Femur (tissue), 1 donor: Measurements from ENCODE around the gene IFFO2.

ENCODE experiments used
- DNase-seq: peaks from one replicate; pipeline ENCODE4 v3.0.0-alpha.2; 2017

The IFFO2 gene

DNA sequence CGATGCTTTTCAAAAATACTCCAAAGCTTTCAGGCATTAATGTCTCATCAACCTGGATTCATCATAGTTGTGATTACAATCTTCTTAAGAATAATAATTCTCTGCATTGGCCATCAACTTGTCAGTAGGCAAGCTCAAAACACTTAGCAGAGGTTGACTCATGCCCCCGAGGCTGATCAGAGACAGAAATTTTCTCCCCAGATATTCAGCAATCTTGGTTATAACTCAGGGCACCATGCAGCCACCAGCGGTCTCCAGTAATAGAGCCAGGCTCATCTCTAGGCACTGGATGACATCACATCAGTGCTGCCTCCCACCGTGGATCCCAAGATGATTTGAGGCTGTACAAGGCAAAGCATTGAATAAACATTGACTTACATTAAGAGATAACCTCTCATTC lies 14.3 kb upstream of the IFFO2 start:
- DNase-seq = no peak

DNA sequence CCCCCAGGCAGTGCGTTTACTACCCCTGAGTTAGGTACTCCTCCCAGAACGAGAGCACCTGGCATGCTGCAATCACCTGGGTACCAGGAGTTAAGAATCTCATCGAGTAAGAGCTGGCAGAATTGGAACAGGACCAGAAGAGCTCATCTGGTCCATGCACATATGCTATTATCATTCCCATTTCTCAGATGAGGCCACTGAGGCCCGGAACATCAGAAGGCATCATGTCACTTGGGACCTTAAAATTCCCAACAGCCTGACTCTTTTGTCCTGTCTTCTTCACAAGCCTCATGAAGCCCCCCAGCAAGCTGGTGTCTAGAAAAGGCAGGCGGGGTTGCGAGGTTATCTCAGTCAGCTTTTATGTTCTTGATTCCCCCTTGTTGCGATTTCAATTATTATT lies 13.9 kb upstream of the IFFO2 start:
- no peak for DNase-seq

DNA sequence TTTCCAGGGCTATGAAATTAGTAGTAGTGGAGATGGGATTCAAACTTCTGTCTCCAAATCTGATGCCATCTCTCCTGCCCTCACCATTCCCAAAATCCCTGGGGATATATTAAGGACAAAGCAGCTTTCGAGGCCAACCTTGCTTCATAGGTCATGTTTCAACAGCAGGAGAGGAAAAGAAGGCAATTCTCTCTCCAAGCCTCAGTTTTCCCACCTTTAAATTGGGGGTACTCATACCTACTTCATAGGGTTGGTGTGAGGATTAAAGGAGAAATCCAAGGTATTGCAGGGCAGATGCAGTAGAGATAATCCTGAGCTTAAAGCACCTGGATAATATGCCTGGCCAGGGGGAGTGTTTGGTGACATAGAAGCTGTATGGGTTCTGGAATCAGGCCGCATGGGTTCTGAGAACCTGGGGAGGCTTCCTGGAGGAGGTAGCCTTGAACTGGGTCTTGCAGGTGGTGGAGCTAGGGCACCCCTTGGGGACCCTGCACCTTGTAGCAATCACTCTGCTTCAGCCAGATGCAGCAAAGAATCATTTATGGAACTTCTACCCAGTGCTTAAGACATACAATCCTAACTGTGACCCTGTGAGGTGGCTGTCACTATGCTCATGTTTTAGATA lies 10.7 kb upstream of the IFFO2 start:
- DNase-seq = no peak

DNA sequence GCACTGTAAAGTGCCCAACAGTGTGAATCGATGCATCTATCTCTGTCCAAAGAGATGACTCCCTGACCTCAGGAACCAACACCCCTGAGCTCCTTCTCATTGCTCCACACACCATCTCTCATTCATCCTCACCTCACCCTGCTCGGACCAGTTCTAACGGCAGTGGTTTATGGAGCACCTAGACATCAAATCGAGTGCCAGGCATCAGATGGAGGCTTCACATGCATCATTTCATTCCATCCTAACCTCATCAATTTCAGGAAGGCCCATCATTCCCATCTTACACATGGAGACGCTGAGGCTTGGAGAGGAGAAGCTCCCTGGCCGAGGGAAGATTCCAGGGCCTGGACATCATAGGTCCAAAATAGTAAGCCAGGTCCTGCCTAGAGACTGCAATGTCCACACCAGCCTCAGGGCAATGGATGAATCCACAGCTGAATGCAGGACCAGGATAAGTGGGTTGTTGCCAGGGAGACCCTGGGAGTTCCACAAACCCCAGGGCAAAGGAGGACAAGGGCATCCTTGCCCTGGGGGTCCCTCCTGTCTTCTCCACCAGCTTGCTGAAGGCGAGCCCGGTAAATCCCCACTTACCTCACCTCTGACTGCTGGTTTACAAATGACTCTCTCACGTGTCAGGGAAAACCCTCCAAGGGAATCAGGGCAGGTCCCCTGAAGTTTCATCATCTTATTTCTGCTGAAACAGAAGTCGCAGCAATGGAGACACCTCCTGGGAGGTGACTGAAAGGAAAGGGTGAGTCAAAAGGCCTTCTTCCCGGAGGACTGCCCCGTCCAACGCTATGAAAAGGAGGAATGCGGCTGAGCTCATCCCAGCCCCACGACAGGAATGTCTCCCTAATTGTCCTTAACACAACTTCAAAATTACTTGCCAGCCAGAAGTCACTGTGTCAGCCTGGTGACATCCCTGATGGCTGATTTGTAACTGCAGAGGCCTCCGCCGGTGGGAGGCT lies 9.0 kb upstream of the IFFO2 start:
- DNase-seq = no peak

DNA sequence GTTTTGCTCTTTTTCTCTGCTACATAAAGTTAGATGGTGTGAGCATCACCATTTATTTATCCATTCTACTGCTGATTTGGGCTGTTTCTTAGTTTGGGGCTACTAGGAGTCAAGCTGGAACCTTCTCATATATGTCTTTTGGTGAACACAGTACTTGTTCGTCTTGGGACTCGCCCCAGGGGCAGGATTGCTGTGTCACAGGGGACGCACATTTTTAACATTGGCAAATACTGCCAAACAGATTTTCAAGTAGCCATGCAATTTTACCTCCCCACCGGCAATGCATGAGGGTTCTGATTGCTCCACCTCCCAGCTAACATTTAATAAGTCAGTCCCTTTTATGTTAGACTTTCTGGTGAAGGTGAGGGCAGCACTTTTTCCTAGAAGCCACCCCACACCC lies 7.5 kb upstream of the IFFO2 start:
- DNase-seq = no peak

DNA sequence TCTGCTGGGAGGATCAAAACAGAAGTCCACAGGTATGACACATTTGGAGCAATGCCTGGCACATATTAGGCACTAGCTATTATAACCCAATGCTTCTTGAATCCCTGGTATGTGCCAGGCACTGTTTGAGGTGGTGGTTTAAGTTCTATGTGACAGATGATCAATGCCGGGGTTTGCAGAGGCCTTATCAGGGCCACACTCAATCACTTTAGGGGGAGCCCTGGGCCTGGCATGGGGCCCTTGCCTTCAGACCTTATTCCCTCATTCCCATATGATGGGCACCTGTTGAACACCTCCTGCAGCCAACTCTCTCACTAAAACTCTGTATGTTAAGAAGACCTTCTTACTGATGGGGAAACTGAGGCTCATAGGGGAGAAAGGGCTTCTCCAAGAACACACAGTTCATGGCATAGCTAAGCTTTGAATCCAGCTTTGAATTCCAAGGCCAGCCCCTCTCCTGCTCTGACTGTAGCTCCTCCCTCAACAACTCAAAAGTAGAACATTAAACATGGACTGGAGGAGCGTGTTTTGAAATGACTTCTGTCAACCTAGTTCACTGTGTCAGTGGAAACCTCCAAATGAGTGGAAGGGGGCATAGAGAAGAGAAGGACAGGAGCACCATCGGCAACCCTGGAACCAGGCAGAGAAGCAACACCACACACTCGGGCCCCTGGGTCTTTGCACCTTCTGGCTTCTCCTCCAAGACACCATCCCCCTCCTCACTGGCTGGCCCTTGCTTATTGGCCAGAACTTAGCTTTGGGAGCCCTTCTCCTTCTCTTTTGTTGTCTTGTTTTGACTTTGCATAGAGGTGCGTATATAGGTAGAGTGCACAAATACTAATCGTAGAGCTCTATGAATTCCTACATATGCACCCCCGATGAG lies 6.6 kb upstream of the IFFO2 start:
- DNase-seq = no peak

DNA sequence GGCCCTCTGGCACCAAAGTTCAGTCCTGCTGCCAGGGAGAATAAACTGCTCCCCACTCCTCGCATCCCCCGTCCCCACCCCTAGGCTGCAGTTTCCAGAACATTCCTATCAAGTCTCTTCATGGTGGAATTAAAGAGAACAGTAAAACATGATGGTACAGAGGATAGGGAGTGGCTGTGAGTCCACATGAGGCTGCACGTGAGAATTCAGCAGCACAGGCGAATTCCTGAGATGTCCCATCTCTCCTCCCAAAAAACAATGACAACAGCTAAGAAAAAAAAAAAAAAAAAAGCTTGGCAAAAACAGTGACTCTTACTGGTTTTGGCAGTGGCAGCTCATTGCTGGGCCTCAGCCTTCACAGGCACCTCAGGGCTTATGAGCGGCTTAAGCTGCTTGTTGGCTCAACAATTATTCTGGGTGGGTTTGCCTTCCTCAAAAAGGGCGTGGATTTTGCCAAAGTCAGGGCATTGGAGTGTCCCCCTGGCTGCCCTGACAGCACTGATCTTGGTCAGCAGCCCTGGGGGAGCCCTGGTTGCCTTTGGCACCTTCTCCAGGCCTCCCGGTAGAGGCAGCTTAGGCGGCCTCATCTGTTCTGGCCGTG lies 5.7 kb upstream of the IFFO2 start:
- peak; percentile 46 for DNase-seq

DNA sequence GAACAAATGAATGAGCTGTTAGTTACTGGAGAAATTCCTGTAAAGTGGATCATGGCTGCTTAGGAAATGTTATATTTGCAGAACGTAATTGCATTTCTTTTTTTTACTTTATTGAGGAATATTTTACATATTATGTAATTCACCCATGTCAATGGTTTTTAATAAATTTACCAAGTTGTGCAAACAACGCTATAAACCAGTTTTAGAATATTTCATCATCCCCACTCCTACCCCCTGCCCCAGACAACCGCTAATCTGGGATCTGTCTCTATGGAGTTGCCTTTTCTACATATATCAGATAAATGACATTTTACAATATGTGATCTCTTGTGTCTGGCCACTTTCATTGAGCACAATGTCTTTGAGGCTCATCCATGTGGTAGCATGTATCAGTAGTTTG lies 4.3 kb upstream of the IFFO2 start:
- no peak for DNase-seq

DNA sequence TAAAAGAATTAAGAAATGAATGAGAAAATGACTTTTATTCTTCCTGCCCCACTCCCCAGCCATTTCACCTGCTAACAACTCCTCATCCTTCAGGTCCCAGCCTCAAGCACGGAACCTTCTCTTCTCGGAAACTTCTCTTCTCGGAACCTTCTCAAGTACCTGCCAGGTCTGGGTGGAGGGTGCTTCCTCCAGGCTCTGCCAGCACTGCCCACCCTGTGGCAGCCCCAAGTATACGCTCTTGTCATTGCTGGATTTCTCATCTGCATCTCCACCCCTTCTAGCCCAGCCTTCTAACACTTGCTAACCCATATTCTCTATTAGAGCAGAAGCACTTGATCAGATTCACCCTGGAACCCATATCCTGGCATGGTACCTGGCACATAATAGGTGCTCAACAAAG lies 3.9 kb upstream of the IFFO2 start:
- DNase-seq = no peak

DNA sequence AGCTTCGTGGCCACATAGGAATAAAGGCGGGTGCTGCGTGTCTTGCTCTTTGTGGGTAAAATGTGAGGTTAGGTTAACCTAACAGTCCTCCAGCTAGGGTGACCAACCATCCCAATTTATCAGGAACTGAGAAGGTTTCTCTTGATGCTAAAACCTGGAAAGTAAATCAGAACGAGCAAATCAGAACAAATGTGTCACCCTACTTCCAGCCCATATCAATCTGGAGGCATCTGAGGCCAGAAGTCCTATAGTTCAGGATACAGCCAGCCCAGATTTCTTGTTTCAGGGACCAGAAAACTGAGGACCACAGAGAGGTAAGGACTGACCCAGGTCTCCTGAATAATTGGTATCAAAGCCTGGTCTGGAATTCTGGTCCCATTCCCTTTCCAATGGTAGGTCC lies 3.1 kb upstream of the IFFO2 start:
- DNase-seq = no peak

DNA sequence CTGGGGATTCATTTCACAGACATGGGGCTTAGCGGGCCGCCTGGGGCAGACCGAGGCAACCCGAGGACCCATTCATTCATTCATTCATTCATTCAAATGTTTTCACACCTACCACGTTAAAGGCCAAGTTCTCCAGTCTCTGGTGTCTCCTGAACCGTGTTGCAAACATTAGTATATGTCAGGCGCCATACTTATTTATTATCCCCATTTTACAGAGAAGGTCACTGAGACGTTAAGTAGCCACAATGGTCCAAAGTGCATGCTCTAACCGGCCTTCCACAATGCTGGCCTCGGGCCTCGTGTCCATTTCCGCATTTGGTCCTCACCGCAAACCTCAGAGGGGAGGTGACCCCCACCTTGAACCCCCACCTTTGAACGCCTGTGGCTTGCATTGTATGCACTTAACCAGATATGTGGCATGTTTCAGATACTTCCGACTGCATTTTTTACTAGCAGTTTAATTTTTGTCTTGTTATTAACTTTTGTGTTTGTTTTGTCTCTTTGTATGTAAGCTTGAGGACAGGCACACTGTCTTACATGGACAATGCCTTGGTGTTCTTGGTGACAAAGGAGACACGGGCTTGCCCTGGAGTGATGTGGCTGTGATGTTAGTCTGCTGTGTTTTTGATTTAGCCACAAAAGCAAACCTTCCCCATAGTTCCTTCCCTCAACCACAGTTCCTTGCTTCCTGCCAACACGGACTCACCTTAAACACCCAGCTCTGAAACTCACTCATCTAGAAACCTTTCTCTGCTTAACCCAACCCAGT lies 1.2 kb upstream of the IFFO2 start:
- DNase-seq = no peak

DNA sequence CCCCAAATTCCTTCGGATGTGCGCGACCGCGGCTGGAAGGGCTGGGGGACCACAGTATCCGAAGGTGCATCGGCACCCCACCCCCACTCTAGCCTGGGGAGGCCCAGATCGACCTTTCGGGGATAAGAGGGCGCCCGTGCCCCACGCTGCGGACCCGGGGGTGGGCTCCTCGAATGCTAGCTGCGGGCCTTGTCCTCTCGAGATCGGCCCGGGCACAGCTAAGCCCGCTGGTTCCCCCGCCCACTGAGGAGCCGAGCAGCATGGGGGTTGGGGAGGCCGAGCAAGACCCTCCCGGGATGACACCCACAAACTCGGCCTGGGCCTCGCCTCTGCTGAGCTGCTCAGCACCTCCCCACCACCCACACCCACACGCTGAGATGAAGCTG lies 653 bp upstream of the IFFO2 start:
- DNase-seq = peak; percentile 45

DNA sequence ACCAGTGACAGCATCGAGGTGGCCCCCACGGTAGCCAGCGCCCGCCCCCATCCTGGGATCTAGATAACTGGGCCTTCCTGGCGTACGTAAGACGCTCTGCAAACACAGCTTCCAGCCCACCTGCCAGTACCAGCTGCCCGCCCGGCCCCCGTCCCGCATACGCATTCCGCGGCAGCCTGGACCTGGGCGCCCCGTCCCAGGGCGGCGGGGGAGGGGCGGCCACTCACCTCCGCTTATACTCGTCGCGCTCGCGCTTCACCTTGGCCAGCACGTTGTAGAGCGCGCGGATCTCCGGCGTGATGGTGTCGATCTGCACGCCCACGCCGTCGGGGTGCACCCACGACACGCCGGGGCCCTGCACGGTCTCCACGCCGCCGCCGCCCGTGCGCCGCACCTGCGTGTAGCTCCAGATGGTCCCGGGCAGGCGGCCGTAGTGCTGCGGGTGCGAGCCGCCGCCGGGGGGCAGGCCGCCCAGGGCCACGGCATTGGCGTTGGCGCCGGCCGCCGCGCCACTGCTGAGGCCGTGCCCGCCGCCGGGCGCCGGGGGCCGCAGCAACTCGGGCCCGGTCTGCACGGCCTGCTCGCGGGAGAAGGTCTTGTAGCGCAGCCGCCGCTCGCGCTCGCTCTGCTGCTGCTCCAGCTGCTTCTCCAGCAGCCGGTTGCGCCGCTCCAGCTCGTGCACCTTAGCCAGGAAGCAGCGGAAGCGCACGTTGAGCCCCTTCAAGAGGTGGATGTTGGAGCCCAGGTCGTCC lies 859 bp downstream of the IFFO2 start:
- DNase-seq = peak; percentile 44

DNA sequence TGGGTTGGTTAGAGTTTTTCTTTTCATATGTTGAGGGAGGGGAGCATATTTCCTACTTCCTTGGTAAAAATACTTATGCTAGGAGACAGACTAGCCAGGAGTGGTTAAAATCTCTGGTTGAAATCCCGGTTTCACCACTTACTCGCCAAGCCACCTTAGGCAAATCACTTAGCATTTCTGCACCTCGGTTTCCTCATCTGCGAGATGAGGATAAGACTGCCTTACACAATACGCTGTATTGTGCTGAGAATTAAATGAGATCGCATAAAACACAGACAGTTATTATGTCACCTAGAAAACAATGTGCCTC lies 1.4 kb downstream of the IFFO2 start:
- no peak for DNase-seq

DNA sequence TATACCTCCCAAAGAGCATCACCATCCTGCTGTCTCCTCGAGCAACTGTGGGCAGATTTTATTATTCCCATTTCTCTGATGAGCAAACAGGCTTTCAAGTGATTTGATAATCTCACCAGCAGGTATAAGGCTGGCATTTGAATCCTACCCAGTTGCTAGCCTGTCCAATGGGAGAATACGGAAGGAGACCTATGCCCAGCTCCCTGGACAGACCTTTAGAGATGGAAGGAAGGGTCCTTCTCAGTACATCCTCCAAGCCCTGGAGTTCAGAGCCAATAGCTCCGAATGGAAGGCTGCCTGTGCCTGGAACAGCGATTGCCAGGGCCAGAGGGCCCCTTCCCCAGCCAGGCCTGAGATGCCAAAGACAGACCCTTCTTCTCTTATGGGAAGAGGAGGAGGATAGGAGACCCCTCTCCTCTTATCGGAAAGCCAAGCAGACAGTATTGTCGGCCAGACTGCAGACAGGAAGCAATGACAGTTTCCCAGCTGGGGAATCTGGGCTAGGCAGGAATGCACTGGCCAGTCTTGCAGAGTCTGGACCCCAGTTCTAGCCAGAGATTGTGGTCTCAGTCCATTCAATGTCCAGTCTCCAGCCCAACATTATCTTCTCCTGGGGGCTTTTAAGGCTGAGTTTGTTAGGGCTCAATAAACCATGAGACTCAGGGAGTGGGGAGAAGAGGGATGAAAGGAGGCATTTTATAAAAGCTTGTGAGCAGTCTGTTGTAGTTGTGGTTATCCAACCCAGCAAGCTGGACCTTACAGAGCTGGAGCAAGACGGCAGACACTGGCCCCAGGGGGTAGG lies 2.0 kb downstream of the IFFO2 start:
- no peak for DNase-seq

DNA sequence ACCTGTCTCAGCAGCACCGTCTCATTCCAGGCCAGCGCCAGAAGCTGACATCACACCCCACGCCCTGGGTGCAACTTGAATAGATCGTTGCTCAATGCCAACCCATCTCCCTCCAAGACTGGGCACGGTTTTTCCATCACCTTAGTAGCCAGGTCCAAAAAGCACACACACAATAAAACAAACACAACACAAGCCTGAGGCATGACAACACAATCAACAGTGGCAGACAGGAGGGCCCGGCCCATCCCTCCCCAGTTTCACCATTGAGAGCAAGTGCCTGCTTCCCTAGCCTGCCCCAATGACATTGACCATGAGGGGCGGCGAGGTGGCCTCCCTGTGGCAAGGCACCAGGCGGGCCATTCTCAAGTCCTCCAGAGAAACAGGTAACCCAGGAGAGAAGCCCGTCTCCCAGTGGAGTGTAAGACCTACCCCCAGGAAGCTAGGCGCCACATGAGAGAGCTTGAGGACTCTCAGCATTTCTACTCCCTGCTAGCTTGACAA lies 2.7 kb downstream of the IFFO2 start:
- DNase-seq = no peak

DNA sequence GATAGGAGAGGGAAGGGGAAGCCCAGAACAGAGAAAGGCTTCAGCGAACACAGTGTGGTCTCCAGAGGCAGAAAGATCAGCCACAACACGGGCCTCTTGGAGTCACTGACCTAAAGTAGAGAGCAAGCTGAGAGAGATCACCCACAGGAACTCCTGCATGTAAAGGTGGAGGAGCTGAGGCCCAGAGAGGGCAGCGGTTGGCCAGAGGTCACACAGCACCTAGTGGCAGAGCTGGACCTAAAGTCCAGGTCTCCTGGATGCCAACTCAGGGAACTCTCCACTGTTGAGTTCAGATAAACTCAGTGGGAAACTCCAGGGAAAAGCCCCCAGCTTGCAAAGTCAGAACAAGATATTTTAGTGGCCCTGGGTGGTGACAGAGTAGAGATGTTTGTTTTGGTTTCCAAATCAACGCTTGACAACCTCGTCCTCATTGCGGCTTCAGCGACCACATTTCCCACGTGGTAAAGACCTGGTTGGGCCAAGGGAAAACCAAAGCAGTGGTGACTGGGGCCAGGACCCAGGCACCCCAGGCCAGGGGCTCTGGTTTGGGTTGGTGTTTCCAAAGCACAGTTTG lies 4.6 kb downstream of the IFFO2 start:
- peak; percentile 64 for DNase-seq

DNA sequence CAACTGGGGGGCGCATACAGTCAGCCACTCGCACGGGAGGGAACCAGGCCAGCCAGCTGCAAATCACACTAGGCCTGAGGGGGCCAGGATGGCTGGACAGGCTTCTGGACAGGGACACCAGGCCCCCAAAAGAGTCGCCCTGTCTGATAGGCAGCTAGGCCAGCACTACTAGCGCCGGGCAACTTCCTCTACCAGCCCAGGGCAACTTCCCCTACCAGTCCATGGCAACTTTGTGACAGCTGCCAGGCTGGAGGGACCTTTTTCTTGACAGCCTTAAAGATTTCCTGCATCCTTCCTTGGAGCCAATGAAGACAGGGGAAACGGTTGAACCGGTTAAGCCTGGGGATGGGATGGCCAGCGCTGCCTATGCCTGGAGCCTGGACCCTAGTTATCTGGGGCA lies 5.1 kb downstream of the IFFO2 start:
- DNase-seq = no peak

DNA sequence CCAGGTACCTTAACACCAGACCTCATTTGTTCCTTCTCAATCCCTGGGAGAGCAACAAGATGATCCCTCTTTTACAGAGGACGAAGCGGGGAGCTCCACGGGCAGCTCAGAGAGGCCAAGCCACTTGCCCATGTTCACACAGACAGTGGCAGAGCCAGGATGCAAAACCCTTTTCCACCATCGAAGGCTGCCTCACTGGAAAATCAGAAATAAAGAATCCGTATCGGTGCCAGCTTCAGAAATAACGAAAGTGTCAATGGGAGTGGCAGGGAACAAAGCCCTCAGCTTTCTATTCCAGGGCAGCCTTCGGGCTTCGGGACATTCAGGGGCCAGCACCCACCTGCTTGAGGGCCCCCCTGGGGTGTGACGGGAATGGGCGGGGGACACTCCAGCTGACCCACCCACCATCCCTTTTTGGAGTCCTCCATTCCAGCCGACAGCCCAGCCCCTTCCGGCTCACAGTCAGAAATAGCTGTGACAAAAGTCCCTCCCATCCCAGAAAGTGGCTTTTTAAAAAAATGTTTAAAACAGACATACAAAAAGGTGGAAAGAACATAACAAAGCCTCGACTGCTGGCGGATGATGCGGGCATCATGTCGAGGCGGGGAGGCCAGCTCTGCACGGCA lies 6.0 kb downstream of the IFFO2 start:
- DNase-seq = peak; percentile 78
